ENCODE data around the gene CPLX3.

GRCh38 chr15:74838746-74839525 lies 12.5 kb downstream of the CPLX3 start:
- TF ChIP-seq EZH2 (IDR thresholded peaks at IDR 0.05; ENCODE audit: borderline replicate concordance, low read length) = no peak
- TF ChIP-seq, protein P1, sequence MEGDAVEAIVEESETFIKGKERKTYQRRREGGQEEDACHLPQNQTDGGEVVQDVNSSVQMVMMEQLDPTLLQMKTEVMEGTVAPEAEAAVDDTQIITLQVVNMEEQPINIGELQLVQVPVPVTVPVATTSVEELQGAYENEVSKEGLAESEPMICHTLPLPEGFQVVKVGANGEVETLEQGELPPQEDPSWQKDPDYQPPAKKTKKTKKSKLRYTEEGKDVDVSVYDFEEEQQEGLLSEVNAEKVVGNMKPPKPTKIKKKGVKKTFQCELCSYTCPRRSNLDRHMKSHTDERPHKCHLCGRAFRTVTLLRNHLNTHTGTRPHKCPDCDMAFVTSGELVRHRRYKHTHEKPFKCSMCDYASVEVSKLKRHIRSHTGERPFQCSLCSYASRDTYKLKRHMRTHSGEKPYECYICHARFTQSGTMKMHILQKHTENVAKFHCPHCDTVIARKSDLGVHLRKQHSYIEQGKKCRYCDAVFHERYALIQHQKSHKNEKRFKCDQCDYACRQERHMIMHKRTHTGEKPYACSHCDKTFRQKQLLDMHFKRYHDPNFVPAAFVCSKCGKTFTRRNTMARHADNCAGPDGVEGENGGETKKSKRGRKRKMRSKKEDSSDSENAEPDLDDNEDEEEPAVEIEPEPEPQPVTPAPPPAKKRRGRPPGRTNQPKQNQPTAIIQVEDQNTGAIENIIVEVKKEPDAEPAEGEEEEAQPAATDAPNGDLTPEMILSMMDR (conservative IDR thresholded peaks at IDR 0.05 in 1 of 2, IDR thresholded peaks at IDR 0.05 in 1 of 2; ENCODE audit: extremely low read depth in 1 of 2, insufficient read depth in 1 of 2, low read depth in 1 of 2, low read length in 2 of 2) = no peak
